ENCODE results near the gene SLC38A3.
A peak's percentile ranks its signal among the peaks of the same experiment; 100 is the strongest.
"Not testable (repeated sequence)": the region's sequence is repeated elsewhere in the genome, so short reads cannot be mapped to it uniquely, and the experiment has no call there.

SLC38A3 gene

DNA sequence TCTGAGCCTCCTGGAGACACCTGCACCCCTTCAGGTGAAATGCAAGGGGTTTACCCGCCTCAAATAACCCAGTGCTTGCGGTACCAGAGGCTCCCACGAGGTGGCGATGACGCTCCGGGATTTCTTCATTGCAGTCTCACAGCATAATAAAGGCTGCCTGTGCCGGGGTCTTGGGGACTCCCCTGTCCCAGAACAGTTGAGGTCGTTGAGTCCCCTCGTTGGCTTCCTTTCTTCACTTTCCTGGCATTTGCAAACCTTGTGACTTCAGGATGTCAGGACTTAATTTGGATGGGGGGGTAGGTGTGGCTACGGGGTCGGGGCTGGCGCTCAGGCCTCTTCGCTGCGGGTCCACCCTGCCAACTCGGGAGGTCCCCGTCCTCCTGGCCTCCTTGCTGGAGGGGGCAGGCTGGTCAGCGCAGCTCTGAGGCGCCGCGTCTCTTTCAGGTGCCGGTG is 12.4 kb upstream of the SLC38A3 start:
- DNase-seq: peak; percentile 87

GRCh38 chr3:50193286-50193685 is 11.8 kb upstream of the SLC38A3 start:
- DNase-seq: no peak

DNA sequence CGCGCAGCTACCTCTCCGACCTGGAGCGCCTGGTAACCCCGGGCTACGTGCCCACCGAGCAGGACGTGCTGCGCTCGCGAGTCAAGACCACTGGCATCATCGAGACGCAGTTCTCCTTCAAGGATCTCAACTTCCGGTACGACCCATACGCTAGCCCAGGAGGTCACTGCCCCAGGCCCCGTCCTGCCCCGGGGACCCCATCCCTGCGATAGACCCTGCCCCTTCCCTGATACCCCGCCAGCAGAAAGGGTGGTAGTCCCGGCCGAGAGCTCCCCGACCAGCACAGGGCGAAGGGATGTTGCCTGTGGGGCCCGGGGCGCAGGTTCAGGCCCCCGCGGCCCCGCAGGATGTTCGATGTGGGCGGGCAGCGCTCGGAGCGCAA is 11.3 kb upstream of the SLC38A3 start:
- no peak for DNase-seq

- DNase-seq: peak; percentile 90
These were observed 10.8 kb upstream of the SLC38A3 start for GRCh38 chr3:50194128-50194902.

GRCh38 chr3:50194903-50195500 is 10.1 kb upstream of the SLC38A3 start:
- peak; percentile 61 for DNase-seq

DNA sequence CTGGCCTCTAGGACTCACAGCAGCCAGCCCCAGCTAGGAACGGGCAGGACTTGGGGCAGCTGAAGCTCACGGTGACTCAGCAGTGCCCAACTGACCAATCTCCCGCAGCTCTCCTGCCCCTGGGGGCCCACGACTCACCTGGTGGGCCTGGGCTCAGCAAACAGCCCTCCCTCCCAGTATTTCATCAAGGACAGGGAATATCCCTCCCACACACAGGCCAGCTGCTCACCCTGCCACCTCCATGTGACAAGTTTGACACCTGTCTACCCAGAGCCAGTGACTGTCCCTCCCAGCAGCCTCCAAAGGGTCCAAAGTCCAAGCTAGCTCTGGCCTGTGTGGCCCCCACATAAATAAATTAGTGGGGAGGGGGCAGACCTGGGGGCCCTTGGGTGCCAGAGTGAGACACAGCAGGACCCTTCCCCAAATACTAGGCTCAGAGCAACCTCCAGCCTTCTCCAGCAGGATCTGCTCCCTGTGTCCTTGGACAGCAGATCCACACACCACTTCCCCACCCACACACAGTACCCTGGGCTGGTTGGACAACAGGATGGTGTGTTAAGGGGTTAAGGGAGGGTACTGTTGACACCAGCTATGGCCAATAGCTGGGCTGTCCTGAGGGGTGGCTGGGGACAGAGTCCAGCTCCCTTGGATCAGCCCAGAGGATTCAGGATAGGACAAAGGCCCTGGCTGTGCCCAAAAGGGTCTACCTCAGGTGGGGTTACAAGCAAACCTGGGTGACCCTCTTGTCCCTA is 9.4 kb upstream of the SLC38A3 start:
- no peak for DNase-seq

DNA sequence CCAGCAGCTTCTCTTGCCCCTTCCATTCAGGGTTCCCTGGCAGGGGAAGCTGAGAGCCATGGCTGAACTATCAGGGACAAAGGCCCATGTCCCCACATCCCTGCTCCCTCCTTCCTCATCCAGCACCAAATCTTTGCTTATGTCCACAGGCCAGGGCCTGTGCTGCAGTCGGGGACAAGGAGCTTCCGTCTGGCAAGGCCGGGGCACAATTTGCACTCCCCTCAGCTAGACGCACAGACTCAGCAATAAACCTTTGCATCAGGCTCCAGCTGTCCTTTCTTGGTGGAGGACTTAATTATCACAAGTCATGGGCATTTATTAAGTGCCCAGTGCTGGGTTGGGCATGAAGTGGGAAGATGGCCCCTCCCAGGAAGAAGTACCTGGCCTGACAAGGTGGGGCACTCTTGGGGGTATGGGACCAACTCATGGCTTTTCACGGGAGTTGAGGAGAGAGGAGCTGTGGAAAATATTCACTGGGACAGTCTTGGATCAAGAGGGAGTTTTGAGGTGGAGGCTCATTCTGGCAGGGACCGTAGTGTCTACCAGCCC is 8.7 kb upstream of the SLC38A3 start:
- no peak for DNase-seq

- no peak for DNase-seq
These were observed 3.3 kb upstream of the SLC38A3 start for GRCh38 chr3:50201573-50202315.

GRCh38 chr3:50202353-50203112 is 2.5 kb upstream of the SLC38A3 start:
- no peak for DNase-seq

DNA sequence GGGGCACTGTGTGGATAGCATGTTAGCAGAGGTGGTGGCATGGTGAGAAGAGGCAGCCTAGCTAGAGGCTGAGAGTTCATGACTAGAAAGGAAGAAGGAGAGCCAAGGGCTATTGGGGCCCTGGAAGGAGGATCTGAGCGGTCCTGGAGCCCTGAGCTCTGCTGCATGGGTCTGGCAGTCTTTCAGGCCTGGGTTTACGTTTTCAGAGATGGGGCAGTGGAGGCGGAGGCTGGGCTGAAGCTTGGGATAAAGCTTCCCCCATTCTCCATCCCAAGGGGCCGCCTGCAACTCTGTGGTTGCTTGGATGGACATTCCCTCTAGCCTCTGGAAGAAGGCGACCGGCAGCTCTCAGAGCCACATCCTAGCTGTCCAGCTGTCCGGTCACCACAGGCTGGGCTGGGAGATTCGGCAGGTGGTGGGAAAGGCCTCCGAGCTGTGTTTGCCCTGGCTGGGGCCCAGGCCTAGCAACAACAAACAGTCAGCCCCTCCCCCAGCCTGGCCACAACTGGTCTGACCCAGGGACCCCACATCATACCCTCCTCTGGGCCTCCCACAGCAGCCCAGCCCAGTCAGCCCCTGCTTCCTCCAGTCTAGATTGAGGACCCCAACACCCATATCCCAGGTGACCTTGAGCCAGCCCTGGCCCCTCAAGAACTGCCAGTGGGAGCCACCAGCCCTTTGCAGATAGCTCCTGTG is 1.8 kb upstream of the SLC38A3 start:
- no peak for DNase-seq

GRCh38 chr3:50203809-50204803 is 965 bp upstream of the SLC38A3 start:
- DNase-seq: no peak

GRCh38 chr3:50205413-50206276 is 574 bp downstream of the SLC38A3 start:
- DNase-seq: peak; percentile 38

DNA sequence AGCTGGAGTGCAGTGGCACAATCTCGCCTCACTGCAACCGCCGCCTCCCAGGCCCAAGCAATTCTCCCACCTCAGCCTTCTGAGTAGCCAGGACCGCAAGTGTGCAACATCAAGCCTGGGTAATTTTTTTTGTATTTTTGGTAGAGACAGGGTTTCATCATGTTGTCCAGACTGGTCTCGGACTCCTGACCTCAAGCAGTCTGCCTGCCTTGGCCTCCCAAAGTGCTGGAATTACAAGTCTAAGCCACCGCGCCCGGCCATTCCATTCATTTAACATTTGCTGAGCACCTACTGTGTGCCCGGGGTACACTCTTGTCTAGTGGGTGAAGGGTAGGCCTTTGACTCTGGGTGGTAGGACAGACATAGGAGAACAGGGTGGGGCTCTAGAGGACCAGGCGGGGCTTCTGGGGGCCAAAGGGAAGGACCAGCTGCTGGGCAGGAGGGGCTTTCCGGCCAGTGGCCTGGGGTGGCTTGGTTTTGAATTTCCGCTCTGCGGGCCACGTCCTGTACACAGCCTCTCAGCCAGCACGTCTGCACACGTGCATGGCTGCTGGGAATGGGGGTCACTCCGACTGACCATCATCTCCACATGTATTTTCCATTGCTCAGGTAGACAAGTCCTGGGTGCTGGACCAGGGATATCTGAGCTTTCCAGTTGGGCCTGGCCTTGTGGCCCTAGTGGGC is 2.4 kb downstream of the SLC38A3 start:
- no peak for DNase-seq

DNA sequence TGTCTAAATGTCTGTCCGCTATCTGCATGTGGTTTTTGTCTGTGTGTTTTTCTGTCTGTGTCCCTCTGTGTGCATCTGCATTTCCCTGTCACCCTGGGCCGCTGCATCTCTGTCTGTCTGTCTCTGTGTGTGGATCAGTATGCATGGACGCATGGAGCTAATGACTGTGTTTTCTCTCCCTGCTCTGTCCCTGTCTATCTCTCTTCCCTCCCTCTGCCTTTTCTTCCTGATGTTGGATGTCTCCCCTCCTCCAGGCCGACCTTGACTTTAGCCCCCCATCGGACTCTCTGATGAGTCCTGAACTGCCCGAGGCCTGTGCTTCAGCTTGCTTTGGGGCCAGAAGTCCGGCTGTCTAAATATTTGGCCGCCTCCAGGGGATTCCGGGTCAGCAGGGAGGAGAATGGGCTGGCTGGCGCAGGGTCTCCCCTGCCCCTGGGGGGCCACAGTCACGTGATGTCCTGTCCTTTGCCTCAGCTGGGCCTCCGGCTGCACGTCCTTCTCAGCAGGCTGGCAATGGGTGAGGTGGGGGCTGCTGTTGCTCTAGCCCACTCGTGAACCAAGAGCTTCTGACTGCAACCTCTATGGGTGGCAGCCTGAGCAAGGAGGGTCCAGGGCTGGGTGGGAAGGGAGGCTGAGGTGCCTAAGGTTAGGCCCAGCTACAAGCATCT is 3.7 kb downstream of the SLC38A3 start:
- DNase-seq: no peak

- DNase-seq: no peak
These were observed 5.1 kb downstream of the SLC38A3 start for GRCh38 chr3:50210176-50210509.

GRCh38 chr3:50210510-50211367 is 5.7 kb downstream of the SLC38A3 start:
- DNase-seq: no peak

DNA sequence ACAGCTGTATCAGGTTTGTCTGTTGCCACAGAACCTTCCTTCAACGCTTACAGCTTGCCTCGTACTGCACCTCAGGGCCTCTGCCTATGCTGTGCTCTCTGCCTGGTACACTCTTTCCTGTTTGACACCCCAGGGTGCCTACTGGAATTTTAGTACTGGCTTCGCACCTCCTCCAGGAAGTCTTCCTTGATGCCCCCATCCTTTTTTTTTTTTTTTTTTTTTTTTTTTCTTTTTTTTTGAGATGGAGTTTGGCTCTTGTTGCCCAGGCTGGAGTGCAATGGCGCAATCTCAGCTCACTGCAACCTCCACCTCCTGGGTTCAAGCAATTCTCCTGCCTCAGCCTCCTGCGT is 6.3 kb downstream of the SLC38A3 start:
- not testable (repeated sequence) for DNase-seq

Measured in CD4-positive, alpha-beta T cell treated with Interleukin-17A for 4 hours (primary cell).